Stimulated activated CD4-positive, alpha-beta T cell treated with anti-CD3 and anti-CD28 coated beads, TNF-alpha, amount 100 ng/mL, for 4 hours (primary cell): Measurements from ENCODE around the gene RBM20.
A peak's percentile ranks its signal among the peaks of the same experiment; 100 is the strongest.
"Not testable (repeated sequence)": the region's sequence is repeated elsewhere in the genome, so short reads cannot be mapped to it uniquely, and the experiment has no call there.

Experiments
- DNase-seq, 3 experiments: peaks; one replicate each; pipeline ENCODE4 v3.0.0-alpha.2; 2020; ENCODE audit warnings: low read depth in 3 of 3

The RBM20 gene

DNA sequence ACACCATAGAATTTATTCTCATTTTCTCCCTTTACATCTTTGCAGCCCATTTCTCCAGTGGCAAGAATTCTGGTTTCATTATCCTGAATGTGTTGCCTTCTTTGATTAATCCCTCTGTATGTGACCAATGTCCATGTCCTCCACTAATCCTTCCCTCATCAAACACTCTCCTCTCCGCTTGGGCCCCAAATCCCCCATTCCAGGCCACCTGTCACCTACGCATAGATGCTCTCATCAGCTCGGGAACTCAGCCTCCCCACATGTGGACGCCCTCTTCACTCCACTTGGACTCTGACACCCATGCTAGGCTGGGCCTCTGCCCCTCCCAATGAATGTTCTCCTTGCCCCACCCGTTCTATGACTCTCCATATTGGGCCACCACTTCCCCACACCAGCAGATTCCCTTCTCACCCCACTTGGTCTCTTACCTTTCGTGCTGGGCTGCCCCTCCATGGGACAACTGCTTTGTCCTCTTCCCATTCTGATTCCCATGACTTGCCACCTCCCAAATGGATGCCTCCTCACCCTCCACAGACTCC is 18.7 kb upstream of the RBM20 start:
- no peak for DNase-seq

DNA sequence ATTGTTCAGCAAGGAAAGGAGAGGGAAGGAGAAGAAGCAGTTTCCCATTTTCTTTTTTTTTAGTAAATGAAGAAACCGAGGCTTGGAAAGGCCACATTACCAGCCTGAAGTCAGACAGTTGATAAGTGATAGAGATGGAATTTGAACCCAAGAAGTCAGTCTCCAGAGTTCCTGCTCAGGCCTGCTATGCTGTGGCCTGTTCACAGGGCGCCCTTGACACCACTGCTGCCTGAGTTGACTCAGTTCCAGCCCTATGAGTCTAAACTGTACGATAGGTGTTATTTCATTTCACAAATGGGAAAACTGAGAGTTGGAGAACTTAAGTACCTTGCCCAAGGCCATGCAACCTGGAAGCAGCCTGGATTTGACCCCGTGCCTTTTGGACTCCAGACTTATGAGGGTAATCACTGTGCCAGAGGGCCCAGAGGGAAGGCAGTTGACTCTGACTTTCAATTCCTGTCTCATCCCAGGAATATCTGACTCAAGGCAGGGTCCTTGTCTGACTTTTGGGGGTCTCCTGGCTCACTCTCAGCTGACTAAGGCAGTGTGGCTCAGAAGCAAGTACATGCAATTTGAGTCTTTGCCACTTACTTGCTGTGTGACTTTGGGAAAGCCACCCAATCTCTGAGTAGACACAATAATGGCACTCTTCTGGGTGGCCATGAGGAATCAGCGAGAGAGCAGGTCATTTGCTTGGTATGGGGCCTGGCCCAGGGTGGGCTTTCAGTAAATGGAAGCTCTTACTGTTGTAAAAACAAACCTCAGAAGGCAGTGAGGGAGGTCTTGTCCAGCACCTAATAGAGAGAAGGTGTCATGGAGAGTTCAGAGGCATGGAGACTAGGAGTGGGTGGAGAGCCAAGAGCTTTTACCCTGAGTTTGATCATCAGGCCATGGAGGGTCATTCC is 17.9 kb upstream of the RBM20 start:
- no peak for DNase-seq

DNA sequence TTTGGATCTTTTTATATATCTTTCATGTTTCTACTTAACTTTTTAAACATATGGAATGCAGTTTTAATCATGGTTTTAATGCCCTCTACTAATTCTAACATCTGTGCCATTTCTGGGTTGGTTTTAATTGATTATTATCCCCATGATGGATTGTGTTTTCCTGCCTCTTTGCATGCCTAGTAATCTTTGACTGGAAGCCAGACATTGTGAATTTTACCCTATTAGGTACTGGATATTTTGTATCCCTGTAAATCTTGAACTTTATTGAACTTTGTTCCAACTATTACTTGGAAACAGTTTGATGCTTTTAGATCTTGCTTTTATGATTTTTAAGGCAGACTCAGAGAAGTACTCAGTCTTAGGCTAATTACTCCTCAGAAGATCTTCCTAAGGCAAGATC is 16.0 kb upstream of the RBM20 start:
- DNase-seq = no peak

DNA sequence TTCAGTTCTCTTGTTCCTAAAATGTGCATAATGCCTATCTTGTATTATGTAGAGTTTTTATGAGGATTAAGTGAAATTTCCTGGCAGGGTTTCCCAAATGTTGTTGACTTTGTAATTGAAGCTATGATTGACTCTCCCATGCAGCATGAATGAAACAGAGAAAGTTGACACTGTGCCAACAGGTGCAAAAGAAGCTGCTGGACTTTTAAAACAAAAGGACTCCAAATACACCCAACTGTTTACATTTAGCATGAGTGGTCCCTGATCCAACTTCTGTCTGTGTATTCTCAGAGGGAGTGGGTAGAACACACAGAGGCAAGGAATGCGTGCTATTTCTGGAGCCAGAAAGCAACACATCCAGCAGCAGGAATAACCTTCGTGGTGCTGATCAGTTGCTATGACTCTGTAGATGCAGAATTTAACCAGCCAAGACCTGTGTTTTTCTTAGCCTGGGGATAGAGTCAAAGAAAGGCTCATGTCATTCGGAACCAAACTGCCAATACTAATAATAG is 14.4 kb upstream of the RBM20 start:
- no peak for DNase-seq

DNA sequence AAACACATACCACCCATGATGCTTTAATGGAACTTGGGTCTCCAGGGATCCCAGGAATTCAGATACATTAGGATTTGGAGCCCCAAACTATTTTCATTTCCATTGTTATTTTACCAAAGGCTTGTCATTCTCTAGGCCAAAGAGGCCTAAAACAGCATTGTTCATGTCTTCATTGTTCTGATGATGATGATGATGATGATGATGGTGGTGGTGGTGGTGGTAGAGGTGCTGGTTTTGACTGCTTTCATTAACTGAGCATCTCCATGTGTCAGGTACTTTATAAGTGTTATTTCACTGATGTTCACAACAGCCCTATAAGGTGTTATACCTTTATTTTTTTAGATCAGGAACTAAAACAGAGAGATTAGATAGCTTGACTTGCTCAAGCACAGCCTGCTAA is 12.2 kb upstream of the RBM20 start:
- DNase-seq = no peak

DNA sequence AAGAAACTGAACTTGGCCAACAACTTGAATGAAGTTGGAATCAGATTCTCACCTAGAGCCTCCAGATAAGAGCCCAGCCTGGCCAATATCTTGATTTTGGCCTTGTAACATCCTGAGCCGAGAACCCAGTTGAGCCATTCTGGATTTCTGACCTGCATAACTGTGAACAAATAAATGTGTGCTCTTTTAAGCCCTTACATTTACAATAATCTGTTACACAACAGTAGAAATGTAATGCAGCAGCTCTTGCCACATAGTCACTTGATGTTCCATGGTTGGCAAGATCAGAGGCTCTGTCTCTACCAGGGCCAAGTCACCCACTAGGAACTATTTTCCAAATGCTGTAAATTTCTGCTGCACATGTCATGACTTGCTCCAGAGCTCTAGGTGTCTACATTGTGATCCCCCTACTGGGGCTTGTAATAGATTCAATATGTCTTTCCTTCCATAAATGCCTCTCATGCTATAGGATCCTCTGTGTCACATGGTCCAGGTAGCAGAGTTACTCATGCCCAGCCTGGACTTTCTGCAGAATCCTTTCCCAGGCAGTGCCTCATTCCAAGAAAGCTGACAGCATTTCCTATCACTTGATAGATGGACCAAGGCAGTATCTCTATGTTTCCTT is 11.4 kb upstream of the RBM20 start:
- no peak for DNase-seq

DNA sequence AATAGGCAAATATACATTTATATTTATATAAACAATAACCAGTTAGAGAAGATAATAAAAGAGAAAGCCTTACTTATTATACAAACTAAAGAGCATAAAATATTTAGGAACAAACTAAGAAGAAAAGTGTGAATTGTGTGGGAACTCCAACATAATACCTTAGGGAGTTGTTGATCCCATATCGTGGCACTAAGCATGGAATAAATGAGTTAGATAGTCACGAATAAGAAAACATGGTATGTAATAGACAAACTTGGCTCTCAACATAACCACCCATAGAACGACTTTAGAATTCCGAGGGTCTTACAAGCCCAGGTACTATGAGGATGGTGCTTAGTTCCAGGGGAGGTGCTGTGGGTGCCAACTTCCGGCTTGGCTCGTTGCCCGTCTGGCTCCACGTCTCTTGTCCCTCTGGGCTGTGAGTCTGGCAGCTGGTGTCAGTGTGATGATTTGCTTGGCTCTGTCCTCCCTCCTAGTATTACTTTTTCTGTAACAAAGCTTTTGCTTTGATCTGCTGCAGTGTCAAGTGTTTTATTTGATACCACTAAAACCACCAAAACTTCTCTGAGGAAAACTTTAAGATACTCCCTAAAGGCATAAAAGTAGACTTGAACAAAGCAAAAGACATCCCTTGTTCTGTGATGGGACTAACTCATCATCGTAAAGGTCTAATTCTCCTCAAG is 9.5 kb upstream of the RBM20 start:
- DNase-seq = no peak

DNA sequence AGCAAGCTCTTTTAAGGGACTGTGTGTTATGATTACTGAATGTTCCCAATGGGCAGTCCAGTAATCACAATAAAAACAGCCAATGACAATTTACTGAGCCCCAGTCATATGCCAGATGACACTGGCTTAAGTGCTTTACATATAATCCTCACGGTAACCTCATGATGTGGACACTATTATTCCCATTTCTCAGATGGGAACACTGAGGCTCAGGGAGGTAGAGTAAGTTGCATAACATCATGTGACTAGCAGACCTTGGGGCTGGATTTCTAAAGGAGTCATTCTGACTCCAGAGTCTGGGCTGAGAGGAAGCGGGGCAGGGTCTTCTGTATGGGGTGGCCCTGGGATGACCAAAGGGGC is 7.6 kb upstream of the RBM20 start:
- no peak for DNase-seq

DNA sequence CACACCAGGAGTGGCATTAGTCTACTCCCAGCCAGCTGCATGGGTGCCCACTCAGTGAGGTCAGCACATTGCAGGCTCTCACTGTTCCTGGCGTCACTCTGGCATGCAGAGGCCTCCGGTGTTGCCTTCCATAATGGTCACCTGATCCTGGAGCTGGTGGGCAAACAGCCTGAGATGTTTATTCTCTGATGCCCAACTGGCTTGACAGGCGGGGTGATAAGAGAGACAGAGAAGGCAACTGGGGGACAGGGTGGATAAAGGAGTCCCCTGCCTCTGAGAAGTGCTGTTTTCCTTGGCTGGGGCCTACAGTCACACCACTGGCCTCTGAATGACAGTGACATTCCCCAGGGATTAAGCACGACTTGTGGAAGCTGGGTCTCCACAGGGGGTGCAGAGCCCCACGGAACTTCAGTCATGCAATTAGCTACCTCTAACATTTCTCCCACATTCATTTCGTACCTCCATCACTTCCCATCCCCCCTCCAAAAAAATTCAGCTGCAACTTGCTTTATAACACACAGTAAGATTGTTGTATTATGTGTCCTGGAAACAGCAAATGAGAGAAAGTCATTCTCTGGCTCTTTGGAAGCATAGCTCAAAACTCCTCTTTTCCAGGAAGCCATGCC is 7.1 kb upstream of the RBM20 start:
- DNase-seq = no peak

DNA sequence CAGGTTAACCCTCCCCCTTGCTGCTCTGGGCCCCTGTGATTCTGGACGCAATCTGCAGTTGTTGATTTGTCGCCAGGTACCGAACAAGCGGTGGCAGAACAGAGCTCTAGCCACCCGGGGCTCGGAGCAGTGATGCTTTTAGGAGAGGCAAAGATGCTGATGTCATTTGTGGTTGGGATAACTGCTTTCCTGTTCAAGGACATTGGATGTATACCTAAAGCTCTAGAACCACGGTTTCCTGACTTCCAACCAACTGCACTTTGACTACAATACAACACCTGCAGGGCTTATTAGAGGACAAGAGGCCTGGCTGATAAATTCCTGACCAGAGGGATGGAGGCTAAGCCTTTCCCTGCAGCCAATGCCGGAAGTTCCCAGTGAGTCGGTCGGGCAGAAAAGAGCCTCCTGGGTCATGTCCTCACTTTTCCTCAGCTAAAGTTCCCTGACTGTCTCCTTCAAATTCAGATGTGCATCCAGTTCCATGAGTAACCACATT is 6.5 kb upstream of the RBM20 start:
- no peak for DNase-seq

DNA sequence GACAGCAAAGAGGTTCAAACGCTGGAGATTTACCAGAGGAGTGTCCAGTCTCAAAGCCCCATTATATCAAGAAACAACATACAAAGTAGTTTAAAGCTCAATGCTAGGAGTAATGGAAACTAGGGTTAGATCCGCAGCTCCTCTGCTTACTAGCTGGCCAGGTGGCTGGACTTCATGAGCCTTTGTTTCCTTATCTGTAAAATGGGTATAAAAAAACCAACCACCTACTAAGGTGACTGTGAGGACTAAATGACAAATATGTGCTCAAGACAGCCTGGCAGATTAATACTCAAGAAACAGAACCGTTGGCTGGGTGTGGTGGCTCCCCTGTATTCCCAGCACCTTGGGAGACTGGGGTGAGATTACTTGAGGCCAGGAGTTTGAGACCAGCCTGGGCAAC is 5.8 kb upstream of the RBM20 start:
- no peak for DNase-seq

DNA sequence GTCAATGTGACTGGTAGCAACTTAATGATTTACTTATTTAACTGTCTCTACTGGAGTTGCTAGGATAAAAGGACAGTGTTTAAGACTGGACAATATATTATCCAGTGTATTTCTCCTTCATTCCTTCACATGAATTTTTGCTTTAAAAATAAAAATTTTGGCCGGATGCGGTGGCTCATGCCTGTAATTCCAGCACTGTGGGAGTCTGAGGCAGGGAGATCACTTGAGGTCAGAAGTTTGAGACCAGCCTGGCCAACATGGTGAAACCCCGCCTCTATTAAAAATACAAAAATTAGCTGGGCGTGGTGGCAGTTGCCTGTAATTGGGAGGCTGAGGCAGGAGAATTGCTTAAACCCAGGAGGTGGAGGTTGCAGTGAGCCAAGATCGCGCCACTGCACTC is 5.1 kb upstream of the RBM20 start:
- not testable (repeated sequence) for DNase-seq

DNA sequence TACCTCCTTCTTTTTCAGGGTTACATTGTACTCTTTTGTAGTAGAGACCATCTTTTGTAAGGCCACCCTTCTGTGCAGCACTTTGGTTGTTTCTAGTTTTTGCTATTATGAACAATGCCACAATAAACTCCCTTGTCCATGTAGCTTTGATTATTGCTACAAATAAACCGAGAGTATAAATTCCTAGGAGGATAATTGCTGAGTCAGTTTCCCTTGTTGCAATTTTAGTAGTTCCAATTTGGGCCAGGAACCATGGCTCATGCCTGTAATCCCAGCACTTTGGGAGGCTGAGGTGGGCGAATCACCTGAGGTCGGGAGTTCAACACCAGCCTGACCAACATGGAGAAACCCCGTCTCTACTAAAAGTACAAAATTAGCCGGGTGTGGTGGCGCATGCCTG is 4.3 kb upstream of the RBM20 start:
- not testable (repeated sequence) for DNase-seq

DNA sequence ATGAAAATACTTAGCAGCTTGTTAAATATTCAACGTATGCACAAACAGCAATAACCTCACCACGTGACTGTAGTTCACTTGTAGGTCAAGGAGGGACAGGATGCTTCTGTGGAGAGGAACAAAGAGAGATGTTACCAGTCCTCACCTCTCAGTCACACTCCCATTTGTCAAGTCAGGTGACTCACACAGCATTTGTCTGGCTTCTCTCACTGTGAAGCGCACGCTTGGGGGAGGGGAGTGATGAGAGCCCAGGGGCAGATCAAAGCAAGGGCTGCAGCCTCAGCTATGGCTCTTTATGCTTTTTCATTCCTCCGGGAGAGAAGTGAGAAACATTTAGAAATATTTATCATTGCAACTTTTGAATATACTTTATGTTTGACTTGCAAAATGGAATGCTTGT is 2.9 kb upstream of the RBM20 start:
- peak in 1 of 3 experiments; percentile 34 for DNase-seq

DNA sequence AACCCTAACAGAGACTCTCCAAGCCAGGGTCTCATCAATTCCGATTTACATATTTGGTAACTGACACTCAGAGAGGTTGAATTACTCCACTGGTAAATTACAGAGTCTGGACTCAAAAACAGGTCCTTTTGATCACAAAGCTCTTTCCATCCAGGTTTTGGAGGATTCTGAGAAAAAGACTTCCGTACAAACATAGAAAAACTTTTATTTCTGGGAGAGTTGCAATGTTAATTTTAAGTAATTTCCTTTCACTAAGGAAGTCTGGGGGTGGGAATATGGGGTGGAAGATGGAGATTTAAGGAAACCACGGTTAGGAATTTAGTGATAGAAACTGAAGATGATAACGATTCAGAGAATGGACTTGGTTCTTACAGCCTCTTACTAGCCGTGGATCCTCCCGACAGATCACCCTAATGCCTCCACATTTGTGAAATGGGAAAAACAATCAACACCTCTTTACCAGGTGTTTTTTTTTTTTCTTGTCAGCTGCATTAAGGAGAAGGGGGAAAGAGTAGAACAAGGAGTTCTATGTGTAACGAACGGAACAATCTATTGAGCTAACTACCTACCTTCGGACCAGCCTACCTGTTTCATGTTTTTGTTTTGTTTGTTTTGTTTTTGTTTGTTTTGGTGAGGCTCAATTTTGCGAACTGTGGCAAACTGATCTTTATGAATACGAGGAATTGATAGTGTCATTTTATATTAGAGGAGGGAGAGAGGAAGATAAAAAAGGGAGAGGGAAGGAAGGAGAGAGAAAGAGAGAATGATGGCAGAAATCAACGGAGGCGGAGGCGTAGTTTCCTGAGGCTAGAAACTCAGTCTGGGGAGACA is 1.7 kb upstream of the RBM20 start:
- DNase-seq = no peak

DNA sequence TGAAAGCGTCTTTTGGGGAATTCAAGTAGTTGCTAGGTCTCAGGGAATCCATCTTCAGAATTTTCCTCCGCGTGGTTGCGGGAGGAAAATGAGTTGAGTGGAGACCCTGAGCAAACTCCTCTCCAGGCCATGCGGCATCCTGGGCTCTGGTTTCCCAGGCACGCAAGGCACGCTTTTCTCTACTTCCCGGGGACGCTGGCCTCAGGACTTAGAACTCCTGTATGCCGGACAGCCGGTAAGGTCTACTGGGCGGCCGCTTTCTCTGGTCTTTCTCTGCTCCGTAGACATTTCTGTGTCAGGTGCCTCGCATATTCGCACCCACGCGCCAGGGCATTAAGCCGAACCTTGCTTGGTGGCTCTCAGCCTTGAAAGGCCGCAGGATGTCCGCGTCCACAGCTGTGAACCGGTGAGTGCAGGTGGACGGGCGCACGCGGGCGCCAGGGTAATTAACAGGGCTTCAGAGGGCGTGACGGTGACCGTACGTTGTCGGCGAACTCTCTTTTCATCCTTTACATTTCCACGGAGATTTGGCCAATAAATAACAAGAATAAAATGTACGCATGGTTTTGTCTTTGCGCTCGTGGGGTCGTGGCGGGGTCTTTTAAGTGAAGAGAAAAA is 992 bp upstream of the RBM20 start:
- DNase-seq = no peak

DNA sequence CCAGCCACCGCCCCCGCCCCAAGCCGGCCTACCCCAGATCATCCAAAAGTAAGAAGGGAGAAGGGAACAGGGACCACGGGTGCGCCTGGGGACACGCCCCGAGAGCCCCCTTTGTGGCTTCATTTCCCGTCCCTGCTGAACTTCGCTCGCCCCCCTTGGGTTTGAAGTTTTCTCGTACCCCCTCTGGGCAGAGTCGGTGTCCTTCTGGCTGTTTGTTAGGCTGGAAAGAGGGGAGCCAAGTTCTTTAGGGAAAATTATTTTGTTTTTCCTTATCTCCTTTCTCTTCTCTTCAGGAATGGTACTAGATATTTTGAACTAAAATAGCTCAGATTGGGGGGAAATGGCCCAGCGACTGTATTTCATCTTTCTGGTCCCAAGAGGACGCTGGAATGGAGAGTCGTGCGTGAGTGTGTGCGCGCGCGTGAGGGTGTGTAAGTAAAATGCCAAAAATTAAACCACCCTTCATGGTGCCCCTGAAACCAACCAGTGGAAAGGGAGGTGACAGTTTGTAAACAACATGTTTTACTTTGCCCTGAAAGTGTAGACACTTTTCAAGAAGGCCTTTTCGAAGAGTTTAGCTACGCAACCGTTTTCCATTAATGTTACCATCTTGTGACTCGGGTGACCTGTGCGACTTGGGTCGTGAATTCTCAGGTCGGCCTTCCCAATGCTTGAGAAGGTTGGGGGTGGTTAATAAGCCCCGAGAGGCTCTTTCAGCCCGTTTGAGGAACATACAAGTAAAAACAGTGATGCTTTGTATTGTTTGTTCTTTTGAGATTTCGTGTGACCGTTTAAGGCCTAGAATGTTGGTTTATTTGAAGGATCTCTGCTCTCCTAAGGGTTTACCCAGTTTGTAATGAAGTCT is 694 bp downstream of the RBM20 start:
- DNase-seq = no peak

DNA sequence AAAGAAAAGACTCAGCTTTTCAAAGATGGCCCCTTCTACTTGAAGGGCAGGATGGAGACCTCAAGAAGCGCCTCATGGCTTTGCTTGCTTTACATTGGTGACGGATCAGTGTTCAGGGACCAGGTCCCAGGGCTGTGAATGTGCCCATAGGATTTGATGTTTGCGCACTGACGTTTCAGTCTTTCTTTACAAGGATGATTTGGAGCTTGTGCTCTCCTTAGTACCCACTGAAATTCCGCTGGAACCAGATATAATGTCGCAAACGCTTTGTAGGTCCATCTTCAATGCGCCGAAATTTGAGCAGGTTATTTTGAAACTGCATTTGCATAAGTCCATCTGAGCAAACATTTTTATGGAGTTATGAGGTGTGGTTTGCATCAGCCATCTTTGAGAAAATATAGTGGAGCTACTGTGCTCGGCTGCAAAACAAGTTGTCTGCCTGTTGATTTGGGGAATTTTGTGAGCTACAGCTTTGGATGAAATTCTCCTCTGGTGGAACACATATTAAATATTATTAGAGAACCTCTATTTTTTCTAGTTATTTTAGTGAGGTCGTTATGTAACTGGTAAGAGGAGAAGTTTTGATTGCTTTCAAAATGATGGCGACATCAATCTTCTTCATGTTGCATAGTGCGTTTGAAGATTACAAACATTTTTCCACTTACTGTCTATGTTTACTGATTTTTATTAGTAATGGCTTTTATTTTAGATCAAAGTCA is 2.4 kb downstream of the RBM20 start:
- no peak for DNase-seq

DNA sequence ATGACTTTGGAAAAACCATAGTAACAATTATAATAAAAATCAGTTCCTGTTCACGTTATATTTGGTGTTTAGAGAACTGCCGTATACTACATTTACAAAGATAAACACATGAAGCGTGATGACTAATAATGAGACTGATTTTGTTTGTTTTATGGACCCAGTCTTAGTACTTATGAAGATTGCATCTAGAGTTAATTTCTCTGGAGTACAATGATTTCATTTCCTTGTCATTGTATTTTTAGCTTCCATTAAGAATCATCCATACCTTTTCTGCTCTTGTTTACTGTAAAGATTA is 2.9 kb downstream of the RBM20 start:
- no peak for DNase-seq
